HAP-1 (cell line): Measurements from ENCODE around the gene STK10.

ENCODE experiments used
- DNase-seq, 2 experiments: peaks; one replicate each; pipeline ENCODE4 v3.0.0-alpha.2; 2016 to 2020; ENCODE audit warnings: low spot score in 2 of 2
- H3K27me3 ChIP-seq: fragments of 250-450 bp; sonication (Bioruptor Pico); 2 replicates; pipeline ENCODE4 v1.5.1; 2020; ENCODE audit warnings: low read depth, mild to moderate bottlenecking, moderate library complexity
- H3K36me3 ChIP-seq: fragments of 250-450 bp; sonication (Bioruptor Pico); replicated peaks from 2 replicates; pipeline ENCODE4 v1.5.1; 2020; ENCODE audit warnings: mild to moderate bottlenecking
- H3K4me1 ChIP-seq: fragments of 250-450 bp; sonication (Bioruptor Pico); 2 replicates; pipeline ENCODE4 v1.5.1; 2020; ENCODE audit warnings: mild to moderate bottlenecking
- H3K4me3 ChIP-seq: fragments of 250-450 bp; sonication (Bioruptor Pico); 2 replicates; pipeline ENCODE4 v1.5.1; 2020; ENCODE audit warnings: mild to moderate bottlenecking, moderate library complexity
- H3K9me3 ChIP-seq: fragments of 250-450 bp; sonication (Bioruptor Pico); 2 replicates; pipeline ENCODE4 v1.5.1; 2020; ENCODE audit warnings: mild to moderate bottlenecking, moderate library complexity
- in situ Hi-C: fragments of 300-500 bp; cut with MboI; formaldehyde crosslinking; loops from 3 replicates; pipeline ENCODE4 v1.14.3; 2020; ENCODE audit warnings: low sequenced_read_pairs, inconsistent platforms, mixed read lengths

STK10 gene

GRCh38 chr5:172063463-172064235 lies 124.4 kb downstream of the STK10 start:
- no peaks in the 10 kb centered on the region for H3K27me3 ChIP-seq
- in situ Hi-C loops = no loop called here
- no peak for DNase-seq
- no peaks in the 10 kb centered on the region for H3K36me3 ChIP-seq
- H3K9me3 ChIP-seq = no peaks in the 10 kb centered on the region
- no peaks in the 10 kb centered on the region for H3K4me1 ChIP-seq
- no peak overlapping the region for H3K4me3 ChIP-seq

- Histone ChIP-seq H3K9me3 (no peaks in the 10 kb centered on the region), H3K27me3 (no peaks in the 10 kb centered on the region), H3K4me1 (no peaks in the 10 kb centered on the region), H3K36me3 (no peaks in the 10 kb centered on the region), H3K4me3 (no peak overlapping the region)
- DNase-seq = peak; percentile 13 to 39
- in situ Hi-C loops = no loop called here
Observed at GRCh38 chr5:172059661-172060100, 128.3 kb downstream of the STK10 start.

- H3K4me3 ChIP-seq = no peak overlapping the region
- no peak for DNase-seq
- H3K27me3 ChIP-seq = no peaks in the 10 kb centered on the region
- H3K9me3 ChIP-seq = no peaks in the 10 kb centered on the region
- H3K36me3 ChIP-seq = no peaks in the 10 kb centered on the region
- no peaks in the 10 kb centered on the region for H3K4me1 ChIP-seq
- in situ Hi-C loops = no loop called here
Observed at GRCh38 chr5:172058088-172058487, 129.9 kb downstream of the STK10 start.

GRCh38 chr5:172055996-172056395 lies 132.0 kb downstream of the STK10 start:
- no peaks in the 10 kb centered on the region for H3K9me3 ChIP-seq
- H3K36me3 ChIP-seq = no peaks in the 10 kb centered on the region
- no peak overlapping the region for H3K4me3 ChIP-seq
- DNase-seq = no peak
- in situ Hi-C loops = no loop called here
- H3K4me1 ChIP-seq = no peaks in the 10 kb centered on the region
- H3K27me3 ChIP-seq = no peaks in the 10 kb centered on the region

GRCh38 chr5:172055421-172055820 lies 132.6 kb downstream of the STK10 start:
- Histone ChIP-seq H3K36me3 (no peaks in the 10 kb centered on the region), H3K4me3 (no peak overlapping the region), H3K4me1 (no peaks in the 10 kb centered on the region), H3K27me3 (no peaks in the 10 kb centered on the region), H3K9me3 (no peaks in the 10 kb centered on the region)
- in situ Hi-C loops = no loop called here
- DNase-seq = no peak

GRCh38 chr5:172054611-172055153 lies 133.3 kb downstream of the STK10 start:
- in situ Hi-C loops = no loop called here
- no peaks in the 10 kb centered on the region for H3K9me3 ChIP-seq
- H3K27me3 ChIP-seq = no peaks in the 10 kb centered on the region

GRCh38 chr5:172052450-172053236 lies 135.4 kb downstream of the STK10 start:
- H3K4me1 ChIP-seq = no peaks in the 10 kb centered on the region; the same call in 1 of the 2 replicates
- no peak for DNase-seq
- H3K27me3 ChIP-seq = no peaks in the 10 kb centered on the region
- in situ Hi-C loops = no loop called here
- H3K4me3 ChIP-seq = no peak overlapping the region
- no peaks in the 10 kb centered on the region for H3K9me3 ChIP-seq
- H3K36me3 ChIP-seq = no peaks in the 10 kb centered on the region

More at GRCh38 chr5:172054611-172055153, 133.3 kb downstream of the STK10 start:
- DNase-seq = no peak
- Histone ChIP-seq H3K4me1 (no peaks in the 10 kb centered on the region), H3K4me3 (no peak overlapping the region), H3K36me3 (no peaks in the 10 kb centered on the region)

- Histone ChIP-seq H3K27me3 (no peaks in the 10 kb centered on the region), H3K4me1 (no peaks in the 10 kb centered on the region; the same call in 1 of the 2 replicates), H3K36me3 (no peaks in the 10 kb centered on the region), H3K9me3 (no peaks in the 10 kb centered on the region), H3K4me3 (no peak overlapping the region)
- in situ Hi-C loops = no loop called here
- DNase-seq = no peak
Observed at GRCh38 chr5:172051643-172052339, 136.2 kb downstream of the STK10 start.

- no peaks in the 10 kb centered on the region; the same call in 1 of the 2 replicates for H3K4me1 ChIP-seq
- in situ Hi-C loops = no loop called here
Observed at GRCh38 chr5:172050080-172050479, 137.9 kb downstream of the STK10 start.

GRCh38 chr5:172049226-172049796 lies 138.7 kb downstream of the STK10 start:
- H3K27me3 ChIP-seq = no peaks in the 10 kb centered on the region
- DNase-seq = no peak
- H3K4me3 ChIP-seq = no peak overlapping the region
- no peaks in the 10 kb centered on the region for H3K36me3 ChIP-seq
- in situ Hi-C loops = no loop called here
- no peaks in the 10 kb centered on the region; the same call in 1 of the 2 replicates for H3K4me1 ChIP-seq
- no peaks in the 10 kb centered on the region for H3K9me3 ChIP-seq

More at GRCh38 chr5:172050080-172050479, 137.9 kb downstream of the STK10 start:
- Histone ChIP-seq H3K9me3 (no peaks in the 10 kb centered on the region), H3K4me3 (no peak overlapping the region), H3K27me3 (no peaks in the 10 kb centered on the region), H3K36me3 (no peaks in the 10 kb centered on the region)
- no peak for DNase-seq

GRCh38 chr5:172048539-172049101 lies 139.4 kb downstream of the STK10 start:
- Histone ChIP-seq H3K4me1 (no peaks in the 10 kb centered on the region; the same call in 1 of the 2 replicates), H3K4me3 (no peak overlapping the region), H3K9me3 (no peaks in the 10 kb centered on the region), H3K27me3 (no peaks in the 10 kb centered on the region), H3K36me3 (no peaks in the 10 kb centered on the region)
- no peak for DNase-seq
- in situ Hi-C loops = no loop called here

GRCh38 chr5:172048170-172048422 lies 139.9 kb downstream of the STK10 start:
- in situ Hi-C loops = no loop called here
- Histone ChIP-seq H3K36me3 (no peaks in the 10 kb centered on the region), H3K4me3 (no peak overlapping the region), H3K4me1 (no peaks in the 10 kb centered on the region; the same call in 1 of the 2 replicates), H3K27me3 (no peaks in the 10 kb centered on the region), H3K9me3 (no peaks in the 10 kb centered on the region)
- no peak for DNase-seq

GRCh38 chr5:172046593-172046992 lies 141.4 kb downstream of the STK10 start:
- no peaks in the 10 kb centered on the region for H3K36me3 ChIP-seq
- no peak for DNase-seq
- H3K27me3 ChIP-seq = no peaks in the 10 kb centered on the region
- in situ Hi-C loops = no loop called here
- no peak overlapping the region for H3K4me3 ChIP-seq
- H3K4me1 ChIP-seq = no peaks in the 10 kb centered on the region; the same call in 1 of the 2 replicates
- H3K9me3 ChIP-seq = no peaks in the 10 kb centered on the region
